HG03565 (cell line): ENCODE data around the gene MAEA.
A peak's percentile ranks its signal among the peaks of the same experiment; 100 is the strongest.

Experiments
- ATAC-seq: cut with Tn5 transposase; IDR thresholded peaks from one replicate; pipeline ENCODE4 v1.9.1; 2021; ENCODE audit warnings: mild to moderate bottlenecking, moderate library complexity; ENCODE audit not compliant: unreplicated experiment

The MAEA gene

DNA sequence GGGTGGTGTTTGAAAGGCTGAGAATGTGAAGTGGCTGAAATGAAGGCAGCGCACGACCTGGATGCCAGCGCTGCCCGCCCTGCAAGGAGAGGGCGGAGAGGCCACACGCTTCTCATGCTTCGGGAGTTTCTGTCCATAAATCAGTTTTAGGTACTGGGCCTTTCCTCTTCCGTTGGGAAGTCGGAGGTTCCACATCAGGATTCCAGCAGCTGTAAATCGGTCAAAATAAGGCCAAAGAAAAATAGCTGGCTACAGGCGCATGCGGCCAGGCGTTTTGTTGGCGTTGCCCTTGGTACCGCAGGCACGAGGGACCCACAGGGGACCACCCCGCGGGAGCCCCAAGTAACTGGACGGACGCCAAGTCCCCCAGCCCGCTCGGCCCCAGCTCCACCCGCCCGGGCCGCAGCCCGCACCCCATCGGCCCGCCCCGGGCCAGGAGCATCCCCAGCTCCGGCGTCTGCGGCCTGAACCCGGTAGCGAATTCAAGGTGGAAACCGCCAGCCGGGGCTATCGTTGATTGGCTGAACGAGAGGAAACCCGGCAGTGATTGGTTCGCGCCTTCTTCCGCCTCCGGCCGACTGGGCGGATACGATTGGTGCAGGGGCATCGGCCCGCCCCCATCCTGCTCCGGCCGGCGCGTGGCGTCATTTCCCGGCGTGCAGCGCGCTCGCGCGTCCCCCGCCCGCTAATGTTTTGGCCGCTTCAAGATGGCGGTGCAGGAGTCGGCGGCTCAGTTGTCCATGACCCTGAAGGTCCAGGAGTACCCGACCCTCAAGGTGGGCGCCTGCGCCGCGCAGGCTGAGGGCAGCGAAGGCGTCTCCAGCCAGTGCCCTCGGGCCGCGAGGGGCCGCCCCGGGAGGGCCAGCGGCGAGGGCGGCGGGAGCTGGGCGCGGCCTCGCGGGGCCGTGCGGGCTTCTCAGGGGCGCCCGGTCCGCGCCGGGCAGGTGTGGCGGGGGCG is at the start of gene MAEA:
TSS of gene MAEA (plus strand) at position 685 of the 958 bp plus-strand sequence. CDS start at position 708, 23 bp downstream.
- ATAC-seq: peak; percentile 87

DNA sequence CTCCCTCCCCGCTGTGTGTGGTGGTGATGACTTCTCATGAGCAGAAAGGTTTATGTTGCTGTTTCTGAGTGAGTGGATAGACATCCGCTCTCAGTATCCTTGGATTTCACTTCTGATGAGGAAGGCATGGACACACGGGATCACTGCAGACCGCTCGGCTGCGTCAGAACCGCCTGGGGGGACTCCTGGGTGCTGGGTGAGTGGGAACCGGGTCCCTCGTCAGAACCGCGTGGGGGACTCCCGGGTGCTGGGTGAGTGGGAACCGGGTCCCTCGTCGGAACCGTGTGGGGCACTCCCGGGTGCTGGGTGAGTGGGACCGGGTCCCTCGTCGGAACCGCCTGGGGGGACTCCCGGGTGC is 49.8 kb upstream of the MAEA start:
- no peak for ATAC-seq

DNA sequence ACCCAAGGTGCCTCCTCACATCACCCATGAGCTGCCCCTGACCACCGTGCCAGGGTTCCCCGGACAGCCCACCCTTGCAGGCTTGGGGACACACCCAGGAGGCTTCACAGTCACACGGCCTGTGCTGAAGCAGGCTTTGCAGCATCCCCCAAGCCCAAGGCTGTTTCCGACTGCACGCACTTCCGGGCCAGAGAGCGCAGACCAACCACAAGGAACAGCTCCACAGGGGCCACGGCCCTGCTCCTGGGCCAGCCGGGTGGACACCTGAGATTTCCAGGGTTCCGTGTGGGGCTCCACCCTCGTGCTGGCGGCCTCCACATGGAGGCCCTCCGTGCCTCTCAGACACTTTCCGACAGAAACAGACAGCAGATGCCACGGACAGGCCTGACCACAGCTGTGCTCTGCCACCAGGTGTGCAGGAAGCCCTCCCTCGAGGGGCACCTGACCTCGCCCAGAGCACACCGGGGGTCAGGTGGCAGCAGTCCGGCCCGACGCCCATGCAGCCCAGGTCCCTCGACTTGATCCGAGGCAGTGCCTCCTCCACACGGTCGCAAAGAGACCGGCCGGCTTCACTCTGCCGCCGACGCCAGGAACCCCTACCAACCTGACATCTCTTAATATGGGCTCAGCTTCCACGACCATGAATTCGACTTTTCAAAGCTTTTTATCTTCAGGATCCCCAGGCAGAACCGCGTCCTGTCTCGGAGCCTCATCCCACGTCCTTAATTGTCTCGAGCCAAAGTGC is 48.8 kb upstream of the MAEA start:
- ATAC-seq: no peak

DNA sequence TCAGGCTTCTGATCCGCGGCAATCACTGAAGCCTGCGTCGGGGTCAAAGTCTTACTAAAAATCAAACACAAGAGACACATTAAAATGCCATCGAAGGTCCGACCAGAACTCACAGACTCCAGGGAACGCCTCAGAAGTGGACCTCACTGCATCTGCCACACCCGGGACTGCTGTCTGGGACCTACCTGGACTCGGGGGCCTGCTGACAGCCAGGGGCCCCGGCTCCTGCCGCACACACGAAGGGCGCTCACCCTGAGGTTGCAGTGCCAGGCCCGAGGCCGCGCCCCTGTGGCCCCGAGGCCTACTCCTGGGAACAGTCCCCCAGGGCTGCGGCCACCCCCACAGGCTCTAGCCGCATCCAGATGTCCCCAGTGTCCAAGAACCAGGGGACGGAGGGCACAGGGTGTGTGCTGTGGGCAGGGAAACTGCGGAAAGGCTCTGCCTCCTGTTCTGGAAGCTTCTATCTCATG is 48.2 kb upstream of the MAEA start:
- ATAC-seq: no peak

DNA sequence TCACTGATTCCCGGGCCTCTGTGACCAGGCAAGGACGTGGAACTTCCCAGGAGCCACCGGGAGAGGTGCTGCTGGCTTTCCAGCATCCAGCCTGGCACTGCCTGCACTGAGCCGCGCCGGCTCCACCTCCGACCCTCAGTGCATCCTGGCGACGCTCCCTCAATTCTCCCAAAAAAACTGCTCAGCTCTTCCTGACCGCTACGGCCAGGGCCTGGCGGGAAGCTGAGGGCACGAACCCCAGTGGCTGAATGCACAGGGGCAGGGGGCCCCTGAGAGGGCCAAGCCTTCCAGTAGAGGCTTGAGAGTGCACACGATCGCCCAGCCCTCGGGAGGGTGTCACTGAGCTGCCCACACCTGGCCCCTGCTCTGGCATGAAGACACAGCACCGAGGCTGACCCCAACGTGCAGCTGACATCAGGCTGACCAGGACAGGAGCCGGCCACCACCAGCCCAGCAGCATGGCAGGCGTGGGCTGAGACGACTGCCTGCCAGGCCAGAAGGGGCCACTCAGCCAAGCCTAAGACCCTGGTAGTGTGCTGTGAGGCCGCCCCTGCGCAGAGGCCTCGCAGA is 47.7 kb upstream of the MAEA start:
- ATAC-seq: no peak

DNA sequence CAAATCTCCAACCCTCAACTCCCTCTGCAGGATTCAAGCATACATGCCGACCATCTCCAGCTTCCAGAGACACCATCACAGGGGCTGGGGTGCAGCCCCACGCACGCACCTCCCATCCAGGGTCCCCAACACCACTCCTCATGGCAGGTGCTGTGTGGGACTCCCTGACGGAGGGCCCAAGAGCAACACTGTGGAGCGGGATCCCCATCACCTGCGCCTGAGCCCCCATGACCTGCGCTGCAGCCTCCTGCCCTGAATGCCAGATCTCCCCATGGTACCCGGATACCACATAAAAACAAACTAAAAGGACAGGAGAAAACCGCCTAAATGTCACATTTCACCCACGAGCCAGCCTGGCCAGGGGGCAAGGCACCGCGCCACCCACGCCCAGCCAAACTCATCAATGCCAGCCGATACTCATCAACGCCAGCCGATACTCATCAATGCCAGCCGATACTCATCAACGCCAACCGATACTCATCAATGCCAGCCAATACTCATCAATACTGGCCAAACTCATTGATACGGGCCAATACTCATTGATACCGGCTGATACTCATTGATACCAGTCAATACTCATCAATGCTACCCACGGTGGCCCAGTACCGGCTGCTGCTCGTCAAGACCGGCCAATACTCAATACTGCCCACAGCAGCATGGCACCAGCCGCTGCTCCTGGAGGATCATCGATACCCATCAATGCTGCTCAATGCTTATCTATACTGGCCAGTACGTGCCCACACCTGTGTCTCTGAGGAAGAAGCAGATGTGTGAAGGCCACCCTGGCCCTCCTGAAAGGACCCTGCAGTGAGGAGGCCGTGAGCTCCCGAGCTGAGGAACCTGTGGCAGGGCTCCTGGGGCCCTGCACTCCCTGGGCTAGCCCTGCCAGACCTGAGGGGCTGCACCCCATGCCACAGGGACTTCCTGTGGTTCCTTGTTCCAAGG is 46.9 kb upstream of the MAEA start:
- no peak for ATAC-seq

DNA sequence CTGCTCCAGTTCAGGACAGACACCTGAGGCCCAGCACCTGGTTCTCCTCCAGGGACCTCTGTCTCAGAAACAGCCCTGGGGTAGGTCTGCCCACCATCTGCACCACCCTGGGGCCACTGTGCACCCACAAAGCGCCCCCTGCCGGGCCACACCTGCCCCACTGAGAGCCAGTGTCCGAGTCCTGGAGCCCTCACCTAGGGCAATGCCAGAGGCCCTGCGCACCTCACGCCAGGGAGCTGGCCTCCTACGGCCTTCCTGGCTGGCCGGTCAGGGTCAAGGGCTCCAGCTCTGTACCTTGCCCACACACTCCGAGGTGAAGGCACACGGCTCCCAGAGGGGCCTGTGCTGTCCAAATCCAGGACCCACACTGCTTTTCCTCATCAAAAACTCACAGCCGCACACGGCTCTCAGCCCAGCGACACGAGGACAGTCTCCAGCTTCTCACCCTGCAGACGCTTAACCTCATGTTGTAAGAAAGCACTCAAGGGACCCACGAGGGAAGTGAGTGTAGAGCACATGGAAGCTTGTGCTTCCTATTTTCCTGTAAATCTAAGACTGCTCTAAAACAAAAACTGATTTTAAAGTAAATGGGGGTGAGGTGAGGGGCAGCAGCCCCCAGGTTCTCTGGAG is 46.1 kb upstream of the MAEA start:
- ATAC-seq: no peak

DNA sequence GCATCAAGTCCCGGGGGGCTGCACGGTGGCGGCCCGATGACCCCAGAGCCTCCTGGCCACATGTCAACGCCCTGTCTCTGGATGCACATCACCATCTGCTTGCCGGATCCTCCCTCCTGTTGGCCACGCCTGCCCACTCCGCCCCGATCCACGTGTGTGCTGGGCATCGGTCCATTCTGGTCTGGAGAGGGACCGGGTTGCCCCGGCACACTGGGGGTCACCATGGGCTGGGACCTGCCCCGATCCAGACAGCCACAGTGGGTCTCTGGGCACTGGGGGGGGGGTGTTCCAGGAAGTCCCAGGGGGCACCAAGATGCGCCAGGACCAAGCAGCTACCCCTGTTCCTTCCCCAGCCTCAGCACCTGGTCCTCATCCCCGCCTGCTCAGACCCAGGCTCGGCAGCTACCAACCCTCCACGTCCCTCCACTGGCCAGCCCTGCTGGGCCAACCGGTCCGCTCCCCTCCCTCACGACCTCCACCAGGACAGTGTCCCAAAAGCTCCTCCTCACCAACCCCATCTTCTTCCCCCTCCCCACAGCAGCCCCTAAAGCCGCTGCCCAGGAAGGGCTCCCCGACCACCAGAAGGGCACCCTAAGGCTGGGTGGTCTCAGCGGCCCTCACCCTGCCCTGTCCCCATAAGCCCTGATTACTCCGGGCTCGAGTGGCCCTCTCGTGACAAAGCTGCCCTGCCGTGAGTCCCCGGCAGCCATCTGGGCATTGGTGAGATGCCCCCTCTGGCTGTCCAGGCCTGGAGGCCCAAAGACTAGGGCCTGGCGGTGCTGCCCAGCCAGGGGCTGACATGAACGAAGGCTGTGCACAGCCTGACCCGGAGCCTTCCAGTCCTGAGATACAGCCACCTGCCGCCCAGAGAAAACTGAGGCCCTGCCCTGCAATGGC is 45.4 kb upstream of the MAEA start:
- no peak for ATAC-seq

DNA sequence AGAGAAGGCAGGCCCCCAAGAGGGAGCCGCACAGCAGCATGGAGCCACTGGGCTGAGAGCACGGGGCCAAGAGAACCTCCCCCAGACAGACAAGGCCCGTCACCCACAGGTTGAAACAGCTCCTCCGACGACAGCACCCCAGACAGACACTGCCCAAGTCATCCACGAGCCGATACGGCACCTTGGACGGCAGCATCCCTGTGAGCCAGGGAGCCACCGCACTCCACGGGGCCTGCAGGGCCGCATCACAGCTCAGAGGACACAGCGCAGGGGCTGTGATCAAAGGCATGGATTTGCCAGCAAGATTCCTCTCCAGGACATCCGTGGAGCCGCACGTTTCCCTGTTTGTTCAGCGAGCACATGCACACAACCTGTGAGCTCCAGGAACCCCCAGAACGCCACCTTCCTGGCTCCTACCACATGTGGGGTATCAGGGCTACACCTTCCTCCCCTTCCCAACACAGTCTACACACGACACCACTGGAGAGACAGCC is 44.7 kb upstream of the MAEA start:
- no peak for ATAC-seq

DNA sequence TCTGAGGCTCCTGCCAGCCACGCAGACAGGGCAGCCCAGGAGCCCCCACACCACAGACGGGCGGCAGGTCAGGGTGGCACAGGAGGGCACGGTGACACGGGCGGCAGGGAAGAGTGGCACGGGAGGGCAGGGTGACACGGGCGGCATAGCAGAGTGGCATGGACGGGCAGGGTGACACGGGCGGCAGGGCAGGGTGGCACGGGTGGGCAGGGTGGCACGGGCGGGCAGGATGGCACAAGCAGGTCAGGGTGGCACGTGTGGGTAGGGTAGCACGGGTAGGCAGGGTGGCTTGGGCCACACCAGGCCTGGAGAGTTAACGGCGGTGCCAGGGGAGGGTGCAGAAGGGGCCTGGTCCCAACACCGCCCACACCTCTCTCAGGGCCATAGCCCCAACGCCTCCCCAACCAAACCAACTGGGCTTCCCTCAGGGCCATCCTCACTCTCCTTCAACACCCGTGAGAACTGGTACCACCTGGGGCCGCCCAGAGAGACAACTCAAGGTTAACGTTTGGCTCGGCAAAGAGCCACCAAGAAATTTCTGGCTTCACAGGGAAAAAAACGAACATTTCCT is 44.1 kb upstream of the MAEA start:
- no peak for ATAC-seq

DNA sequence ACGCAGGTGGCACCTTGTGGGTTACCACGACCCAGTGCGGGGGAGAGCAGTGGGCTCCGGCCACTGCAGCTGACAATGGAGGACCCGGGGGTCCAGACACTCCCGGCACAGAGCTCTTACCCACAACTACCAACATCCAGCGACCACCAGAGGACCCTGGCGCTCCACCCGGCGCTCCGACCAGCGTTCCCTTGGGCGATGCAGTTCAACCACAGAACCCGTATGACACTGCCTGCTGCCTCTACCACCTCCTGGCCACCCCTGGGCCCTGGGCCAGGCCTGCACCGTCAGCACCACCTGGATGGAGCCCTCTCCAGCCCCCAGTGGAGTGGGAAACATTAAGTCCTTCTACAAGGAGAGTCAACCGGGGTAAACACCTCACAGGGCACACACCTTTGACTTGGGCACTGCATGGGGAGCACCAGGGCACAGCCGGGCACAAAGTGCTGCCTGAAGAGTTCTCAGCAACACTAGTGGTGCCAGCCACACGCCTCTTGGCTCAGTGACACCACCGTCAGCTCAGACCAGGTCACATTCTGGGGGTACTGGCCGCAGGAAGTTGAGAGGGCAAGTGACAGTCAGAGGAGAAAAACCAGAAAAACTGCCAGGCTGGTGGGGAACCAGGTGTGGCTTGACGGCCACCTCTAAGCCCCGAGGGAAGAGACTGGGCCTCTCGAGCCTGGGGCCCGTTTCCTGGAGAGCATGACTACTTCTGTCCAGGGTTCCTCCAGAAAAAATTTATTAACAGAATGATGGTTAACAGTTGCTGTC is 43.4 kb upstream of the MAEA start:
- ATAC-seq: no peak

DNA sequence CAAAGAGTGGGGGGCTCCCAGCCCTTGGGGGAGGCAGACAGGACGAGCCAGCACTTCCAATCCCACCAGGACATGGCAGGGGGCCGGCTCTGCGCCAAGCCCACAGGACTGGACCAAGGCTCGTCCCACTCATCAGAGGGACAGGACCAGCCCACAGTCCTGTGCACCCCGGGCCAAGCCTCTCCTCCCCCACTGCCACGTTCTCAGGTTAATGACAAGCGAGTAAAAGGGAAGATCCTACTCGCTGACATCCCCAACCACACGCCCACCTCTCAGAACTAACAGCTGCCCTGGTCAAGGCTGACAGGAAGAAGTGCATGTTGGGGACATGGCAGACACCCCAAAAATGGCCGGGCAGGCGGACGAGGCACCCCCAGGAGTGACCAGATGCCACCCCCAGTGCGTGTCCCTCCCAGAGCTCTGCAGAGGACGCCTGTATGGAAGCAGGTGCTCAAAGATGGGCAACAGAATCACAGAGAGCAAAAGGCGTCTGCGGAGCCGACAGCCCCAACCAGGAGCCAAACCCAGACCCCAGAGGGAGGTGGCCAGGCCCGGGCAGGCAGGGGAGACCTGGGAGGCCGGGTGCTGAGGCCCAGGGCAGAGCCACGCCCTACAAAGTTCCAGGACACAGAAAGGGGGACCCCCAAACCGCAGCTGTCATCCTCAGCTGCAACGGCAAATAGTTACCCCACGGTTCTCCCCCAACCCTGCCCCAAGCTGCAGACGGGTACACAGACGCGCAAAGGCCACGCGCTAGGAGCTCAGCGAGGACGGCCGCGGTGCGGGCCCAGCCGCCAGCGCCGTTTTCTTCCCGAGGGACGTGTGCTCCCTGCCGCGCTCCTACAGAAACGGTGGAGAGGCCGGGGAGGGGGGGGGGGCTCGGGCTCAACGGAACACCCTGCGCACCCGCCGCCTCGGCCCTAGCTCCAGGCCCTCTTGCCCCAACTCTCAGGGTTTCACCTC is 42.5 kb upstream of the MAEA start:
- no peak for ATAC-seq

DNA sequence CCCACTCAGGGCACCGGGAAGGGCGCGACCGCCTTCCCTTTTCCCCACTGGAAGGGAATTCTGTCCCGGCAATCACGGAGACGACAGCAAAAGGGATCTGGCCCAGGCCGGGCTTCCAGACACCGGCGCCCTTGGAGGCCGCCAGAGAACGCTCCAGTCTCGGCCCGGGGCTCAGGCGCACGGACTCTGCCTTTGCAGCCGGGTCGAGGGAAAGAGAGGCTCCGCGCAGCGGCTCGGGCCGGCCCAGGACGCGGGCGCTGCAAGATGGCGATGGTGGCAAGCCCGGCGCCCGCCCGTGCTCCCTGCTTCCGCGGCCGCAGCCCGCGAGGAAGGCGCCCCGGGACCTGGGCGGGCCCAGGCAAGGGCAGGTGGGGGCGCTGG is 41.8 kb upstream of the MAEA start:
- ATAC-seq: peak; percentile 15

DNA sequence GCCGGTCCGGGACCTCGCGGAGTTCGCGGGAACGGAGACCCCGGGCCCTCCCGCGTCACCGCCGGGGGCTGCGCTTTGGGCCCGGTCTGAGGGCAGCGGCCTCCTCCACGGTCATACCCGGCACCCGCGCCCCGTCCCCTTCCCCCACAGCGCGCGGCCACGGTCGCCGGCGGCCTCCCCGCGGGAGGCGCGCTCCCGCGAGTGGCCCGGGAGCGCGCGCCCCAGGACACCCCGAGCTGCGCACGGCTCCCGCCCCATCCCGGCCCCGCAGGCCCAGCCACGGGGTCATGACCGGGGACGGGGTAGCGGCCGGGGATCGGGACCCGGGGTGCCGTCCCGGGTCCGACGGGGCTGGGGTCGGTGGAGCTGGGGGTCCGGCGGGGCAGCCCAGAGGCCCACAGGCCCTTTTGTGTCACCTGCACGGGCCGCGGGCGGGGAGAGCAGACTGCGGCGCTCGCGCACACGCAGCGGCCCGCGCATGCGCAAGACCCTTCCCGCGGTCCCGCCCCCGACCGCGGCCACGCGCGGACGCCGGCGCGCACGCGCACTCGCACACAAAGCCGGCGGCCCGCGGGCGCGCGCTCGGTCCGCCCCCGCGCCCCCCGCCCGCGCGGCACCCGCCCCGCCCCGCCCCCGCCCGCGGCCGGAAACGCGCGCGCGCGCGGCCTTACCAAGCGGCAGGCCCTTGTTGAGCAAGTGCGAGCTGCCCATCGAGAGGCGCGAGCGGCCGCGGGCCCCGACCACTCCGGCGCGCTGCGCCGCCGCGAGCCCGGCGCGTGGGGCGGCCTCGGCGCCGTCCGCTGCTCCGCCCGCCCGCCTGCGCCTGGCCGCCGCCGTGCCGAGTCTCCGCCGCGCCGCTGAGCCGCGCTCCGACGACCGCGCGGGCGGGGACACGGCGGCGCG is 41.2 kb upstream of the MAEA start, which contains the start of gene CTBP1:
TSS of gene CTBP1 (minus strand) at position 886 of the 903 bp plus-strand sequence. CDS start 7,799 bp downstream, outside the sequence.
- ATAC-seq: peak; percentile 34

DNA sequence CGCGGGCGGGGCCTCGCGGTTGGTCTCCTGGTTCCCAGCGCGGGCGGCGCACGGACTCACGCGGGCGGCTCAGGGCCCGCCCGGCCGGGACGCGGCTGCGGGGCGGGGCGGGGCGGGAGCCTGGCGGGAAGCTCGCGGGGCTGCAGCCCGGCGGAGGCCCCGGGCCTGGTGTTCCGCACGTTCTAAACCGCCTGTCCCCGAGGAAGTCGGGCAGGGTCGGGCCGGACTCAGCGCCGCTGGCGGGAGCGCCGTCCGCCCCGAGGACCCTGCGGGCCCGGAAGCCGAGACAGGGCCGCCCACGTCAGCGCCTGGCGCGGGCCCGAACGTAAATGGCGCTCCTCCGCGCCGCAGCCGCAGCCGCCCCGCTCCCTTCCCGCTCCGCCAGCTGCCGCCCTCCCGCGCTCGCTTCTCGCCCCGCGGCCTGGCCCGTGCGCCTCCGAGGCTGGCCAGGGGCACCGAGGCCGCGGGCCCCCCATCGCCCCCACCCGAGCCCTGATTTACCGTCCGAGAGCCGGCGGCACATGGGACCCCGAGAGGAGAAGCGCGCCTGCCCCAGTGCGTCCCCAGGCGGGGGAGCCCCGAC is 40.5 kb upstream of the MAEA start:
- ATAC-seq: peak; percentile 43
